NCI-H2171 treated with DMSO at 0.1 percent for 48 hours (cell line): Measurements from ENCODE around the gene SRPK1.

Experiments
- DNase-seq: peaks from one replicate; lab custom pipeline; 2025; lab: John Stamatoyannopoulos, UW

SRPK1 gene

GRCh38 chr6:35898003-35898402 is 22.9 kb downstream of the SRPK1 start:
- DNase-seq, result no peak

DNA sequence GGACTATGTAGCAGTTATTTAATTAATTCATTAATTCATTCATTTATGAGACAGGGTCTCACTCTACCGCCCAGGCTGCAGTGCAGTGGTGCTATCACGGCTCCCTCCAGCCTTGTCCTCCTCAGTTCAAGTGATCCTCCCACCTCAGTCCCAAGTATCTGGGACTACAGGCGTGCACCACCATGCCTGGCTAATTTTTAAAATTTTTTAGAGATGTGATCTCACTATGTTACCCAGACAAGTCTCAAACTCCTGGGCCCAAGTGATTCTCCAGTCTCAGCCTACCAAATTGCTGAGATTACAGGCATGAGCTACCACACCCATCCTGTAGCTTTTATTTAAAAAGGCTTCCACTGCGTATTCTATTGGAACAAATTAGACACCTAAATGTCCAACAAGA is 23.4 kb downstream of the SRPK1 start:
- no peak for DNase-seq

GRCh38 chr6:35897036-35897435 is 23.9 kb downstream of the SRPK1 start:
- DNase-seq, result no peak

GRCh38 chr6:35896228-35896627 is 24.7 kb downstream of the SRPK1 start:
- DNase-seq, result no peak

- DNase-seq, result no peak
Observed at GRCh38 chr6:35895560-35895959, 25.3 kb downstream of the SRPK1 start.

DNA sequence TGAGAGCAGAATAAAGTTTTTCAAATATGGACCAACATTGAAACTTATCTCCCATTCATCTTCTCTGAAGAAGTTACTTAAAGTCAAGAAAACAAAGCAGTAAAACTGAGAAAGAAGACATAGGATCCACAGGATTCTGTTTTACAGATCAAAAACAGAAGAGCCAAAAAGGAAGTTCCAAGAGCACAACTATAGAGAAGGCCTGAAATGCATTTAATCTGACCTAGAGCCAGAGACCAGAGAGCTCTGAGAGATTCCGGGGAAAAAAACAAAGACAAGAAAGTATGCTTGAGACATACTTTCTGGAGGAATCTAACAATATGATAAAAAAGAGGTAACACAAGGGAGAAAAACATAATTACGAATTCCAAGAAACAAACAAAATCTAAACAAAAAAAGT is 26.1 kb downstream of the SRPK1 start:
- no peak for DNase-seq

DNA sequence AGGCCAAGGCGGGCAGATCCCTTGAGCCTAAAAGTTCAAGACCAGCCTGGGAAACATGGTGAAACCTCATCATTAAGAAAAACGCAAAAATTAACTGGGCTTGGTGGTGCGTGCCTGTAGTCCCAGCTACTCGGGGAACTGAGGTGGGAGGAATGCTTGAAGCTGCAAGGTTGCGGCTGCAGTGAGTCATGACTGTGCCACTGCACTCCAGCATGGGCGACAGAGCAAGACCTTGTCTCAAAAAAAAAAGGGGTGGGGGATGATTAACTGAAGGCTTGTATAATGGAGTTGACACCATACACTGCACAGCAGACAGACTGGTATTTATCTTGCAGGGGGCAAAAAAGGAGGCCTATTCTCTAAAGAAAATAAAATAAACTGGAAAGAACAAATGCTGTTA is 27.7 kb downstream of the SRPK1 start:
- DNase-seq, result no peak

- DNase-seq, result no peak
Observed at GRCh38 chr6:35892482-35892881, 28.4 kb downstream of the SRPK1 start.

- no peak for DNase-seq
Observed at GRCh38 chr6:35879151-35879550, 41.7 kb downstream of the SRPK1 start.

DNA sequence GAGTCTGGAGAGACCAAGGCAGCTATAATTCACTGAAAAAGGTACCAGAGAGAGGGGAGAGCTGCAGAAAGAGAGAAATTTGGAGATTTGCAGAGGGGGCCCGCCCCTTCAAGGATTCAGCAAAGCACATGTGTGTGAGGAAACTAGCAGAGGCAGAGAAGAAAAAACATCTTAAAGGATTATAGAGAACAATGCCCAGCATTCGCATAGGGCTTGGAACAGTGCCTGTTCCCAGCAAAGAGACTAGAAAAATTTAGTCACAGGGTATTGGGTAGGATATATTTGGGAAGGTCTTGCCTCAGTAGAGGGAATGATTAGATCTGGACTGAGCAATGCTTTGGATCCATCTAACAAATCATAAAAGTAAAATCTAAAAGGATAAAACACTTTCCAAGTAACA is 44.0 kb downstream of the SRPK1 start:
- no peak for DNase-seq

- no peak for DNase-seq
Observed at GRCh38 chr6:35874730-35875129, 46.2 kb downstream of the SRPK1 start.

DNA sequence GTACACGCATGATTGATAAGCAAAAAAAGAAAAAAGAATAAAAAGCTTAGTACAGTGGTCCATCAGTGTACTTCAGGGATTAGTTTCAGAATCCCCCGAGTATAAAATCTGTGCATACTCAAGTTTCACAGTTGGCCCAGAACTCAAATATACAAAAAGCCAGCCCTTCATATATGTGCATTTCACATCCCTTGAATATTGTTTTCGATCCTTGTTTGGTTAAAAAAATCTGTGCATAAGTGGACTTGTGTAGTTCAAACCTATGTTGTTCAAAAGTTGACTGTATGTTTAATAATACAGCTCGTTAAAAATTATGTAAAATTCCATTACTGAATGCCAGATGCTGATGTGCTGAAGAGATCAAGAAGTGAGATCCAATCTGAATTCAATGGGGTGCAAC is 61.5 kb downstream of the SRPK1 start:
- peak; percentile 15 for DNase-seq

GRCh38 chr6:35857853-35858252 is 63.0 kb downstream of the SRPK1 start:
- no peak for DNase-seq

DNA sequence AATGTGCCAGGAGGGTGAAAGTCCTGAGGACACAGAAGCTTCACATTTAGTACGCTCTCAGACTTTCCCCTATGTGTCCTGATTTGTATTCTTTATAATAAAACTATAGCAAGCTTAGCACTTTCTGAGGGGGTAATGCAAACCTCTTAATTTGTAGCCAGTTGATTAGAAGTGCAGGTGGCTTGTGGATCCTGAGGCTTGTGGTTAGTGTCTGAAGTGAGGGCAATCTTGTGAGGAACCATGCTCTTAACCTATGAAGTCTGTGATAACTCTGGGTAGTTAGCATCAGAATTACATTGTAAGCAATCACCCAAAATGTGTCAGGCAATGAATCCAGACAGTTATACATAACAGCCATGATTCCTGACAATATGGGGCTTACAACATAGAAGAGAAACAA is 64.6 kb downstream of the SRPK1 start:
- DNase-seq, result no peak

DNA sequence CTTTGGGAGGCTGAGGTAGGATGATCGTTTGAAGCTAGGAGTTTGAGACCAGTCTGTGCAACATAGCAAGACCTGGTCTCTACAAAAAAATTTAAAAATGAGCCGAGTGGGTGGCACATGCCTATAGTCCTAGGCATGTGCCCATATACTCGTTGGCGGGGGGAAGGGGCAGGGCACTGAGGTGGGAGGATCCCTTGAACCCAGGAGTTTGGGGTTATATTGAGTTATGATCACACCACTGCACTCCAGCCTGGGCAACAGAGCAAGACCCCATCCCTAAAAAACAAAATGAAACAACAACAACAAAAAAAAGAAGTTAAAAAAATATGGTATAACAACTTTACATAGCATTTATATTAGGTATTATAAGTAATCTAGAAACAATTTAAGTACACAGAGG is 67.9 kb downstream of the SRPK1 start:
- no peak for DNase-seq

GRCh38 chr6:35850208-35850607 is 70.7 kb downstream of the SRPK1 start:
- no peak for DNase-seq

GRCh38 chr6:35844290-35844689 is 76.6 kb downstream of the SRPK1 start:
- no peak for DNase-seq

- DNase-seq, result no peak
Observed at GRCh38 chr6:35842381-35842780, 78.5 kb downstream of the SRPK1 start.

DNA sequence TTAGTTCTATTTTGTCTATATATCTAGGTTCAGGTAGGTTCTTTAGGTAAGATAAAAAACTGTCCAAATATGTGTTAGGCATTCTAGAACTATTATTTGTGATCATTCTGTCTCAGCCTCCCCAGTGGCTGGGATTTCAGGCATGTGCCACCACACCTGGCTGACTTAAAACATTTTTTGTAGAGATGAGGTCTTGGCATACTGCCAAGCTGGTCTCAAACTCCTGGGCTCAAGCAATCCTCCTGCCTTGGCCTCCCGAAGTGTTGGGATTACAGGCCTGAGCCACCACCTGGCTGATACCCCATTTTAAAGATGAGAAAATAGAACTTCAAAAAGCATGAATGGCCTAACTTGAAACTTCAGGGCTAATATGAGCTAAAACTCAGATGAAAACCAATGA is 81.9 kb downstream of the SRPK1 start:
- DNase-seq, result no peak

DNA sequence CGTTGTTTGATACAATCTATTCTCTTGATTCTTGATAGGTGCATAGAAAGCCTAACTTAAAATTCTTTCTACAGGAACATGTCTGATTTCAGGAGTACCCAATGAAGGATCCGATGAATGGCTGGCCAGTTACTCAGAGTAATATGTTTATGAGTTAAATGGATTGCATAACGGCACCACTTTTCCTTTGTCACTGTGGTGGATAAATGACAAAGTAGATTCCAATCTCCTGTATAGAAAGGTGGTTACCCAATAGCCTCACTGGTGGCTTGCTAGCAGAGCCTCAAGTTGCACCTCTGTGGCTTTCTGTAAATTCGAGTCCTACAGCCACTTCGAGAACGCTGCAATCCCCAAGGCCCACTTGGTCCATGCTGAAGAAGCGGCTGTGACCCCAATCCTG is 87.4 kb downstream of the SRPK1 start:
- DNase-seq, result no peak

DNA sequence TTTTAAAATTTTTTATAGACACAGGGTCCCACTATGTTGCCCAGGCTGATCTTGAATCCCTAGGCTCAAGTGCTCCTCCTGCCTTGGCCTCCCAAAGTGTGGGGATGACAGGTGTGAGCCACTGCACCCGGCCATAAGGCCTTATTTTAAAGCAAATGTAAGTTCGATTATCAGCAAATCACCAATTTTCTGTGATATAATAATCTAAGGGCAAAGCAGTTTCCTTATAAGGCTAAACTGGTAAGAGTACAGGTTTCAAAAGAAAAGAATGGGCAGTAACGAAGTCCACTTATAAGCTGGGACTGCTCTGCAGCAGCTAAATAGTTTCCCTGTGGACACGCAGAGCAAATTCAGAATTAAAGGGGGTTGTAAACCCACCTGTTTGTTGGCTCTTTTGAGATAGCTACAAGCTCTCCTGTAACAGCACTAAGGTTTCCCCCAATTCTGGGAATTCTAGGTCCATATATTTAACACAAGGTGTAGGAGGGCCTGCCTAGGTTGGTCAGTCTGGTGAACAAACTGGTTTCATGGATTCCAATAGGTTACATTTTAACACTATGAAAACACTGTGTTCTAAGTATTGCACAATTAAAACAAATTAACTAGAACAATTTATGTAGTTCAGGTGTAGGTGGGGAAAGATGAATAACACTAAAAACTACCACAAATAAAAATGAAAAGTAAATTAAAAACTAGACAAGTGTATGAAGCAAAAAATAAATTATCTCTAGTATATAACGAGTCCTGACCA is 89.5 kb downstream of the SRPK1 start:
- no peak for DNase-seq

- DNase-seq, result no peak
Observed at GRCh38 chr6:35829306-35829705, 91.6 kb downstream of the SRPK1 start.

GRCh38 chr6:35824552-35825192 is 96.2 kb downstream of the SRPK1 start:
- no peak for DNase-seq

DNA sequence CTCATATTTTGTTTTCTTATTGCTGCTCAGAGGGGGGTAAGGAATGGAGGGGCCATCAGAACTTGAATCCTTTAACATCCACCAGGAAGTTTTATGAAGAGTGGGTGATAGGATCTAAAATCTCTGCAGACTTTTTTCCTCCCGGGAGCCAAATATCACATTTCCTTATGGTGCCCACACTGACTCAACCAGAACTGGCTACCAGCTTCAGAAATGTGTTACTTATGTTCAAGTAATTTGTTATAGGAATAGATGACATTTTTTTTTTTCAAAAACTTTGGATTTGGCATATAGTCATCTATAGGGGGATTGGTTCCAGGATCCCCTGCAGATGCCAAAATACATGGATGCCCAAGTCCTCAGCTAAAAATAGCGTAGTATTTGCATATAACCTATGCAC is 97.3 kb downstream of the SRPK1 start:
- DNase-seq, result no peak
